SH-SY5Y (cell line): ENCODE results near the gene SRGAP3.

Experiments
- GATA2 ChIP-seq: IDR thresholded peaks from 2 replicates; pipeline ENCODE4 v1.6.1; 2011; ENCODE audit warnings: mild to moderate bottlenecking, low read depth, low read length
- GATA3 ChIP-seq: IDR thresholded peaks from 2 replicates; pipeline ENCODE4 v1.6.1; 2011; ENCODE audit warnings: low read depth, mild to moderate bottlenecking, low read length, moderate library complexity

- TF ChIP-seq GATA2 (no peak), GATA3 (no peak)
Measured at GRCh38 chr3:9136746-9137465, 112.5 kb downstream of the SRGAP3 start.
